RPMI7951 (cell line): ENCODE measurements around the gene BRINP1. TPM values are rescaled to one million over a fixed set of nuclear protein-coding genes. Genes with fewer than 3 reads are reported as not detected.

Experiments
- DNase-seq: peaks from one replicate; pipeline ENCODE4 v3.0.0-alpha.2; 2012; ENCODE audit warnings: low read depth
- total RNA-seq: library from RNA; depleted of rRNA; stranded (reverse); fragments of >200 nt; shearing (Covaris generic); gene quantifications from 2 replicates; pipeline ENCODE4 v1.2.3, GENCODE V29; 2014

The BRINP1 gene
- total RNA-seq, 1 experiment from 2014 or later = 0.24 TPM

GRCh38 chr9:119126040-119126439 is 243.2 kb downstream of the BRINP1 start:
- DNase-seq = no peak

- DNase-seq = no peak
These were observed 247.3 kb downstream of the BRINP1 start for GRCh38 chr9:119121899-119122298.

- DNase-seq = no peak
These were observed 251.8 kb downstream of the BRINP1 start for GRCh38 chr9:119117409-119117808.
